Panc1 (cell line): ENCODE measurements around the gene TMEM30B. TPM values are rescaled to one million over a fixed set of nuclear protein-coding genes. Genes with fewer than 3 reads are reported as not detected.

ENCODE experiments used
- ATAC-seq: fragments of 200-7000 bp; cut with Tn5 transposase; 2 replicates; pipeline ENCODE4 v1.9.1; 2020; ENCODE audit warnings: mild to moderate bottlenecking, moderate library complexity
- BruUV-seq: library from RNA; stranded (reverse); fragments of 400-500 nt; replicated peaks from 2 replicates; lab custom pipeline; 2021; lab: Mats Ljungman, UMichigan
- CTCF ChIA-PET: fragments of 300-600 bp; sonication (Branson Sonifier 250); formaldehyde crosslinking; loops from one replicate; lab custom pipeline; 2022; ENCODE audit warnings: antibody characterized with exemption; lab: Charles Lee
- POLR2A ChIA-PET: fragments of 300-600 bp; sonication (Branson Sonifier 250); formaldehyde crosslinking; loops from one replicate; lab custom pipeline; 2022; ENCODE audit warnings: antibody characterized with exemption; lab: Charles Lee
- DNase-seq: peaks from one replicate; pipeline ENCODE4 v3.0.0-alpha.2; 2010; ENCODE audit warnings: low read depth, low spot score
- H3K27ac ChIP-seq: 2 replicates; pipeline ENCODE4 v1.5.1; 2011; ENCODE audit warnings: mild to moderate bottlenecking, low read length, inconsistent platforms
- H3K27me3 ChIP-seq: fragments of 200-500 bp; sonication (Bioruptor generic); 2 replicates; pipeline ENCODE4 v1.6.0; 2014; ENCODE audit warnings: low read length, inconsistent platforms; ENCODE audit not compliant: control insufficient read depth, insufficient read depth
- H3K36me3 ChIP-seq: fragments of 200-500 bp; sonication (Bioruptor generic); 2 replicates; pipeline ENCODE4 v1.5.1; 2014; ENCODE audit warnings: inconsistent platforms, mild to moderate bottlenecking, low read length, moderate library complexity; ENCODE audit not compliant: control insufficient read depth, insufficient read depth
- H3K4me1 ChIP-seq: 2 replicates; pipeline ENCODE4 v1.5.1; 2011; ENCODE audit warnings: inconsistent platforms, mild to moderate bottlenecking, low read length, moderate library complexity; ENCODE audit not compliant: control insufficient read depth, insufficient read depth
- H3K4me3 ChIP-seq, 2 experiments: 2 replicates each; pipeline ENCODE4 v1.5.1; 2011 to 2012; ENCODE audit warnings: low read depth in 2 of 2, low read length in 2 of 2, mild to moderate bottlenecking in 2 of 2, inconsistent platforms in 1 of 2, moderate library complexity in 1 of 2
- H3K9me3 ChIP-seq: fragments of 200-500 bp; sonication (Bioruptor generic); 2 replicates; pipeline ENCODE4 v1.5.1; 2014; ENCODE audit warnings: low read depth, mild to moderate bottlenecking, inconsistent platforms, low read length, moderate library complexity; ENCODE audit not compliant: control insufficient read depth, insufficient read depth
- POLR2AphosphoS5 ChIP-seq: IDR thresholded peaks from 2 replicates; pipeline ENCODE4 v1.6.1; 2012; ENCODE audit warnings: mild to moderate bottlenecking, low read depth, low read length, moderate library complexity
- REST ChIP-seq, 2 experiments: IDR thresholded peaks; 2 replicates each; pipeline ENCODE4 v1.6.1; 2011 to 2012; ENCODE audit warnings: low read depth in 2 of 2, control low read depth in 1 of 2, low read length in 1 of 2, mild to moderate bottlenecking in 1 of 2, moderate library complexity in 1 of 2; ENCODE audit not compliant: insufficient read depth in 1 of 2
- SIN3A ChIP-seq: IDR thresholded peaks from 2 replicates; pipeline ENCODE4 v1.6.1; 2012; ENCODE audit warnings: low read depth, mild to moderate bottlenecking, low read length, moderate library complexity, borderline replicate concordance; ENCODE audit not compliant: insufficient read depth
- TCF7L2 ChIP-seq: IDR thresholded peaks from 2 replicates; pipeline ENCODE4 v1.6.1; 2011; ENCODE audit warnings: mild to moderate bottlenecking, low read depth, low read length, inconsistent platforms
- in situ Hi-C: cut with HindIII; loops from 2 replicates; pipeline ENCODE4 v1.10.0; 2016; ENCODE audit warnings: low sequenced_read_pairs, low pct_unique_long_range_greater_than_20kb
- intact Hi-C: fragments of 100-400 bp; cut with micrococcal nuclease; formaldehyde crosslinking; loops from one replicate; pipeline ENCODE4 v1.10.0; 2022; ENCODE audit not compliant: unreplicated experiment
- total RNA-seq: library from RNA; stranded (reverse); gene quantifications from one replicate; pipeline ENCODE4 v1.2.1, GENCODE V29; 2021; ENCODE audit not compliant: unreplicated experiment
- TF ChIP-seq, protein P1 (sequence below): fragments of 450-650 bp; IDR thresholded peaks from 2 replicates; pipeline ENCODE4 v1.5.1; 2017; ENCODE audit warnings: mild to moderate bottlenecking

Gene TMEM30B
- total RNA-seq, 1 experiment from 2014 or later, result 0.10 TPM

DNA sequence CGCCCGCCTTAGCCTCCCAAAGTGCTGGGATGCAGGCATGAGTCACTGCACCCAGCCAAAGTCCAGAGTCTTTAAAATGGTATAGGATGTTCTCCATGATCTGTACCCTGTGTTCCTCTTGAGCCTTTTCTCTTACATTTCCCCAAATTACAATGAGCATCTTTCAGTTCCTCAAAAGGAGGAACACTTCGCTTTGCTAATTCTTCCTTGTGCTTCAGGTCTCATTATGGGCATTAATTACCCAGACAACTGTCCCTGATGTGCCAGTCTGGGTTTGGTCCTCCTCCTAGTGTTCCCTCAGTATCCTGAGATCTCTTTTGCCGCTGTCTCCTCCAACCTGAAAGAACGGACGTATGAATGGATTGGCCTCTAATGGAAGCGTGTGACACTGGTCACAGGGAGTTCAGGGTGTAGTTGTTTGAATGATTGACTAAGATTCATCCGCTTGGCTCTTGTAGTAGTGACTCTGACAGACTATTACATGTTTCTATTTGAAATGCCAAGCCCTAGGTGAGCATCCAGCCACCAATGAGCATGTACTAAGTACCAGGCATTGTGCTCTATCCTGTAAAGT lies 48.4 kb upstream of the TMEM30B start:
- Histone ChIP-seq H3K4me1 (no peaks in the 10 kb centered on the region), H3K36me3 (no peaks in the 10 kb centered on the region), H3K4me3 (no peak overlapping the region), H3K9me3 (no peaks in the 10 kb centered on the region), H3K27ac (no peak overlapping the region), H3K27me3 (no peaks in the 10 kb centered on the region)
- POLR2A ChIA-PET, result no interaction called here
- in situ Hi-C loops (no loop called here), intact Hi-C loops (no loop called here)
- TF ChIP-seq REST (IDR thresholded peaks at IDR 0.05; ENCODE audit: insufficient read depth in 1 of 2, low read depth in 2 of 2, low read length in 1 of 2) (no peak), TCF7L2 (no peak), SIN3A (no peak), POLR2AphosphoS5 (no peak)
- TF ChIP-seq, protein P1, sequence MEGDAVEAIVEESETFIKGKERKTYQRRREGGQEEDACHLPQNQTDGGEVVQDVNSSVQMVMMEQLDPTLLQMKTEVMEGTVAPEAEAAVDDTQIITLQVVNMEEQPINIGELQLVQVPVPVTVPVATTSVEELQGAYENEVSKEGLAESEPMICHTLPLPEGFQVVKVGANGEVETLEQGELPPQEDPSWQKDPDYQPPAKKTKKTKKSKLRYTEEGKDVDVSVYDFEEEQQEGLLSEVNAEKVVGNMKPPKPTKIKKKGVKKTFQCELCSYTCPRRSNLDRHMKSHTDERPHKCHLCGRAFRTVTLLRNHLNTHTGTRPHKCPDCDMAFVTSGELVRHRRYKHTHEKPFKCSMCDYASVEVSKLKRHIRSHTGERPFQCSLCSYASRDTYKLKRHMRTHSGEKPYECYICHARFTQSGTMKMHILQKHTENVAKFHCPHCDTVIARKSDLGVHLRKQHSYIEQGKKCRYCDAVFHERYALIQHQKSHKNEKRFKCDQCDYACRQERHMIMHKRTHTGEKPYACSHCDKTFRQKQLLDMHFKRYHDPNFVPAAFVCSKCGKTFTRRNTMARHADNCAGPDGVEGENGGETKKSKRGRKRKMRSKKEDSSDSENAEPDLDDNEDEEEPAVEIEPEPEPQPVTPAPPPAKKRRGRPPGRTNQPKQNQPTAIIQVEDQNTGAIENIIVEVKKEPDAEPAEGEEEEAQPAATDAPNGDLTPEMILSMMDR, result no peak
- DNase-seq (no peak), ATAC-seq (no peak)
- no TSS peak for BruUV-seq
- CTCF ChIA-PET, result no interaction called here

- Histone ChIP-seq H3K27ac (no peak overlapping the region), H3K27me3 (no peaks in the 10 kb centered on the region), H3K36me3 (no peaks in the 10 kb centered on the region), H3K9me3 (no peaks in the 10 kb centered on the region), H3K4me3 (no peak overlapping the region), H3K4me1 (no peaks in the 10 kb centered on the region)
- ChIA-PET CTCF (no interaction called here), POLR2A (no interaction called here)
- intact Hi-C loops, result no loop called here
- BruUV-seq, result no TSS peak
- ATAC-seq, result no peak
- DNase-seq, result no peak
- in situ Hi-C loops, result no loop called here
- TF ChIP-seq, protein P1, result no peak
- TF ChIP-seq POLR2AphosphoS5, result no peak
- no peak for TF ChIP-seq SIN3A
Observed at GRCh38 chr14:61328626-61329262, 47.6 kb upstream of the TMEM30B start.
